SK-N-SH treated with all-trans-retinoic acid at 6 μM for 48 hours (cell line): ENCODE results near the gene PPP1R26.

Experiments used
- ESRRG ChIP-seq: fragments of 250-450 bp; sonication (Bioruptor Pico); IDR thresholded peaks from 2 replicates; pipeline ENCODE4 v1.6.1; 2021; ENCODE audit warnings: mild to moderate bottlenecking
- ISL1 ChIP-seq: fragments of 250-450 bp; sonication (Bioruptor Pico); IDR thresholded peaks from 2 replicates; pipeline ENCODE4 v2.1.2; 2022; ENCODE audit warnings: mild to moderate bottlenecking, moderate library complexity
- ZC3H10 ChIP-seq: fragments of 250-450 bp; sonication (Bioruptor Pico); IDR thresholded peaks from 2 replicates; pipeline ENCODE4 v1.5.1; 2021; ENCODE audit warnings: mild to moderate bottlenecking, moderate library complexity
- ZFP30 ChIP-seq: fragments of 450-650 bp; formaldehyde crosslinking; IDR thresholded peaks from 2 replicates; pipeline ENCODE4 v1.5.0; 2022; ENCODE audit warnings: mild to moderate bottlenecking, moderate library complexity
- ZNF565 ChIP-seq: fragments of 450-650 bp; formaldehyde crosslinking; conservative IDR thresholded peaks from 2 replicates; pipeline ENCODE4 v1.5.0; 2020; ENCODE audit warnings: low read depth, mild to moderate bottlenecking, moderate library complexity
- TF ChIP-seq, protein P1 (sequence below): fragments of 250-450 bp; sonication (Bioruptor Pico); IDR thresholded peaks from 2 replicates; pipeline ENCODE4 v1.8.0; 2020; ENCODE audit warnings: mild to moderate bottlenecking, moderate library complexity, borderline replicate concordance

DNA sequence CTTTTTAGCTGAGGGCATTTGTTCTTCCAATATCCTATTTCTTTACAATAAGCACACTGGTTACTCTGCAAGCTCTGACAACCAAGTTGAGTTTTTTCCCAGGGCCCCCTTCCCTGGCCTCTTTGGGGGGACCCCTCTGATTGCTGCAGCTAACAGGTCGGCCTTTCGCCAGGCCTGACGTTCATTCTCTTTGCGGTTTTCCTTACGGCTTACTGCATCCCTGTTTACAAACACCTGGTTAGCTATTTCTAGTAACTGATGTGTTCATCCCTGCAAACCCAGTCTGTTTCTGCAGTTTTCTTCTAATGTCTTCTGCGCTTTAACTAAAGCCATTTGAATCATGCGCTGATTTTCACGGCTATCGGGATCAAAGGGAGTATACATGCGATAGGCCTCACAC, 37.5 kb upstream of the PPP1R26 start:
- TF ChIP-seq ESRRG (CRISPR knock-in tag) (no peak), ZC3H10 (CRISPR knock-in tag) (no peak), ZFP30 (CRISPR knock-in tag) (no peak), ZNF565 (CRISPR knock-in tag) (no peak), ISL1 (CRISPR knock-in tag) (no peak)
- TF ChIP-seq, protein P1, sequence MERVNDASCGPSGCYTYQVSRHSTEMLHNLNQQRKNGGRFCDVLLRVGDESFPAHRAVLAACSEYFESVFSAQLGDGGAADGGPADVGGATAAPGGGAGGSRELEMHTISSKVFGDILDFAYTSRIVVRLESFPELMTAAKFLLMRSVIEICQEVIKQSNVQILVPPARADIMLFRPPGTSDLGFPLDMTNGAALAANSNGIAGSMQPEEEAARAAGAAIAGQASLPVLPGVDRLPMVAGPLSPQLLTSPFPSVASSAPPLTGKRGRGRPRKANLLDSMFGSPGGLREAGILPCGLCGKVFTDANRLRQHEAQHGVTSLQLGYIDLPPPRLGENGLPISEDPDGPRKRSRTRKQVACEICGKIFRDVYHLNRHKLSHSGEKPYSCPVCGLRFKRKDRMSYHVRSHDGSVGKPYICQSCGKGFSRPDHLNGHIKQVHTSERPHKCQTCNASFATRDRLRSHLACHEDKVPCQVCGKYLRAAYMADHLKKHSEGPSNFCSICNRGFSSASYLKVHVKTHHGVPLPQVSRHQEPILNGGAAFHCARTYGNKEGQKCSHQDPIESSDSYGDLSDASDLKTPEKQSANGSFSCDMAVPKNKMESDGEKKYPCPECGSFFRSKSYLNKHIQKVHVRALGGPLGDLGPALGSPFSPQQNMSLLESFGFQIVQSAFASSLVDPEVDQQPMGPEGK, result no peak
